Progenitor cell of endocrine pancreas (in vitro differentiated cells): ENCODE measurements around the gene ZFP1. TPM values are rescaled to one million over a fixed set of nuclear protein-coding genes. Genes with fewer than 3 reads are reported as not detected.

Source experiments
- DNase-seq: peaks from one replicate; pipeline ENCODE4 v3.0.0; 2021; ENCODE audit warnings: low spot score; ENCODE audit not compliant: unreplicated experiment
- H3K27ac Mint-ChIP-seq: 2 replicates; pipeline ENCODE4 v1.8.0; 2021; ENCODE audit warnings: mild to moderate bottlenecking, moderate library complexity, mixed read lengths
- H3K27me3 Mint-ChIP-seq: 2 replicates; pipeline ENCODE4 v1.8.0; 2021; ENCODE audit warnings: mixed read lengths
- H3K36me3 Mint-ChIP-seq: 2 replicates; pipeline ENCODE4 v1.8.0; 2022; ENCODE audit warnings: mixed read lengths; ENCODE audit not compliant: insufficient read depth
- H3K4me1 Mint-ChIP-seq: 2 replicates; pipeline ENCODE4 v1.8.0; 2021; ENCODE audit warnings: low read depth, mixed read lengths
- H3K4me3 Mint-ChIP-seq: 2 replicates; pipeline ENCODE4 v1.8.0; 2021; ENCODE audit warnings: low read depth, mild to moderate bottlenecking, moderate library complexity, mixed read lengths
- H3K9me3 Mint-ChIP-seq: 2 replicates; pipeline ENCODE4 v1.8.0; 2021; ENCODE audit warnings: low read depth, mixed read lengths
- total RNA-seq: library from RNA; stranded (reverse); gene quantifications from 2 replicates; pipeline ENCODE4 v1.2.1, GENCODE V29; 2021
- TF ChIP-seq, protein P1 (sequence below): fragments of 200-600 bp; sonication (generic); IDR thresholded peaks from one replicate; pipeline ENCODE4 v1.5.0; 2021; ENCODE audit warnings: antibody characterized with exemption, mild to moderate bottlenecking; ENCODE audit not compliant: unreplicated experiment

The ZFP1 gene
- total RNA-seq, 1 donor from 2014 or later, result 17.5 TPM

DNA sequence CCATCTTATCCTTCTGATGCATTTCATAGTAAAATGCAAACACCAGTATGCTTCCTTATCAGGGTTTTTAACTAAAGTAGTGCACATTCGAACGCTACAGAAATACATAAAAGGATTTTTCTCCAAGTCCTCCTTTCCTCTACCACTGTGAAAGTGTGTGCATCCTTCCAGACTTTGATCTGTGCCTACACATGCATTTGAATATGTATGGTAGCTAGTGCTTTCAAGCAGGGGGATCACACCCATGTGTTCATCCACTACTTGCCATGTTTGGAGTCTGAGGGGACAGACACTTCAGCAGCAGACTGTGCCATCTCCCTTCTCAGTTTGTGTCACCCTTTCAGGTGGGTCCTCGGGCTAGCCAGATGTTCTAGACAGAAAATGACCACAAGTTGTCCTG lies 46.7 kb upstream of the ZFP1 start:
- no peak for DNase-seq
- Mint-ChIP-seq H3K4me1 (peaks cover 4% of the 10 kb centered on the region), H3K27me3 (no peaks in the 10 kb centered on the region), H3K9me3 (no peaks in the 10 kb centered on the region), H3K36me3 (peaks cover 17% of the 10 kb centered on the region), H3K4me3 (no peak overlapping the region), H3K27ac (peak overlapping the region; percentile 69)
- TF ChIP-seq, protein P1, sequence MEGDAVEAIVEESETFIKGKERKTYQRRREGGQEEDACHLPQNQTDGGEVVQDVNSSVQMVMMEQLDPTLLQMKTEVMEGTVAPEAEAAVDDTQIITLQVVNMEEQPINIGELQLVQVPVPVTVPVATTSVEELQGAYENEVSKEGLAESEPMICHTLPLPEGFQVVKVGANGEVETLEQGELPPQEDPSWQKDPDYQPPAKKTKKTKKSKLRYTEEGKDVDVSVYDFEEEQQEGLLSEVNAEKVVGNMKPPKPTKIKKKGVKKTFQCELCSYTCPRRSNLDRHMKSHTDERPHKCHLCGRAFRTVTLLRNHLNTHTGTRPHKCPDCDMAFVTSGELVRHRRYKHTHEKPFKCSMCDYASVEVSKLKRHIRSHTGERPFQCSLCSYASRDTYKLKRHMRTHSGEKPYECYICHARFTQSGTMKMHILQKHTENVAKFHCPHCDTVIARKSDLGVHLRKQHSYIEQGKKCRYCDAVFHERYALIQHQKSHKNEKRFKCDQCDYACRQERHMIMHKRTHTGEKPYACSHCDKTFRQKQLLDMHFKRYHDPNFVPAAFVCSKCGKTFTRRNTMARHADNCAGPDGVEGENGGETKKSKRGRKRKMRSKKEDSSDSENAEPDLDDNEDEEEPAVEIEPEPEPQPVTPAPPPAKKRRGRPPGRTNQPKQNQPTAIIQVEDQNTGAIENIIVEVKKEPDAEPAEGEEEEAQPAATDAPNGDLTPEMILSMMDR, result no peak

DNA sequence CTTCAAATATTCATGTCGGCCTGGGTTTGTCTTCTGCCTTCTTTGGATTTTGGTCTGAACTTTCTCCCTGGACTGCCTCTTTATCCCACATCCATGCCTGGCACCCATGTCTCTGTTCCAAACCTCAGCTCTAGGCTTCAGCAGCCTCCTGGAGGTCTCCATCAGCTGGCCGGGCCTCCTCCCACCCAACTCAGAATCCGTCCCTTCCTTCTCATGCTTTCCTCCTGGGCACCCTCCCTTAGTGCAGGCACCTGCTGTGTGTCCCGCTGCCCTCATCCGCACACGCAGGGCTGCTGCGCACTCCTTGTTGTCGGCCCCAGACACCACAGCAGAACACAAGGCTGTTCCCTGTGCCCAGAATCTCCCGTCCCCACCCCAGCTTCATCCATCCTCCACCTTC lies 45.7 kb upstream of the ZFP1 start:
- Mint-ChIP-seq H3K9me3 (no peaks in the 10 kb centered on the region), H3K4me1 (no peaks in the 10 kb centered on the region), H3K27ac (no peak overlapping the region), H3K4me3 (no peak overlapping the region), H3K36me3 (peaks cover 17% of the 10 kb centered on the region), H3K27me3 (no peaks in the 10 kb centered on the region)
- TF ChIP-seq, protein P1, result no peak
- DNase-seq, result no peak

DNA sequence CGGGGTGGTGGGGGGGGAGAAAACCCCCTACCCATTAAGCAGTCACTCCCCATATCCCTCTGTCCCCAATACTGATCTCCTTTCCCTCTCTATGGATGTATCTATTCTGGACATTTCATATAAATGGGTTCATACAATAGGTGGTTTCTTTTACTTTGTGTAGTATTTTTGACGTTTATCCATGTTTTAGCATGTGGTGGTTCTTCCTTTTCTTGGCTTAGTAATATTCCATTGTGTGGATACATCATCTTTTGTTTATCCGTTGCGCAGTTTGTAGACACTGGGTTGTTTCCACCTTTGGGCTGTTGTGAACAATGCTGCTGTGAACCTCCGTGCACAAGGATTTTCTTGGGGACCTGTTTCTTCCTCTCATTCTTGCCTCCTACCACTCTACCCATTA lies 44.3 kb upstream of the ZFP1 start:
- H3K27ac Mint-ChIP-seq, result no peak overlapping the region
- H3K36me3 Mint-ChIP-seq, result peaks cover 19% of the 10 kb centered on the region
- H3K9me3 Mint-ChIP-seq, result no peaks in the 10 kb centered on the region
- no peak overlapping the region for H3K4me3 Mint-ChIP-seq
- no peaks in the 10 kb centered on the region for H3K4me1 Mint-ChIP-seq
- DNase-seq, result no peak
- H3K27me3 Mint-ChIP-seq, result no peaks in the 10 kb centered on the region
- TF ChIP-seq, protein P1, result no peak

DNA sequence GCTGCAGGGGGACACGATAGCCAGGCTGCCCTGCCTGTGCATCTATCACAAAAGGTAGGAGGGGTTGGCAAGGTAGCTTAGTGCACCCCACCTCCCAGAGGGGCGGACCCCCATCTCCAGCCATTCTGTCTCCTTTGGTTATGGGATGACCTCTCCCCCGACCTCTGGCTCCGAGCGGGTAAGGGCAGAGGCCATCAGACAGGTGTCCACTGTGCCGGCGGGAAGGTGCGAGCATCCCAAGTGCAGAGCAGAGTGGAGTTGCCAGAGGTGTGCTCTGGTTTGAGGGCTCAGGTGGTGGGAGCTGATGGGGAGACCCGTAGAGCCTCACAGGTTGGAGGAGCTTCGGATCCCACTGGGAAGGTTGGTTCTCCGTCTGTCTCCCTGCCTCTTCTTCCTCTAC lies 43.5 kb upstream of the ZFP1 start:
- H3K27ac Mint-ChIP-seq, result no peak overlapping the region
- H3K4me3 Mint-ChIP-seq, result no peak overlapping the region
- peaks cover 19% of the 10 kb centered on the region for H3K36me3 Mint-ChIP-seq
- DNase-seq, result no peak
- no peaks in the 10 kb centered on the region for H3K9me3 Mint-ChIP-seq
- H3K4me1 Mint-ChIP-seq, result no peaks in the 10 kb centered on the region
- TF ChIP-seq, protein P1, result no peak
- no peaks in the 10 kb centered on the region for H3K27me3 Mint-ChIP-seq

DNA sequence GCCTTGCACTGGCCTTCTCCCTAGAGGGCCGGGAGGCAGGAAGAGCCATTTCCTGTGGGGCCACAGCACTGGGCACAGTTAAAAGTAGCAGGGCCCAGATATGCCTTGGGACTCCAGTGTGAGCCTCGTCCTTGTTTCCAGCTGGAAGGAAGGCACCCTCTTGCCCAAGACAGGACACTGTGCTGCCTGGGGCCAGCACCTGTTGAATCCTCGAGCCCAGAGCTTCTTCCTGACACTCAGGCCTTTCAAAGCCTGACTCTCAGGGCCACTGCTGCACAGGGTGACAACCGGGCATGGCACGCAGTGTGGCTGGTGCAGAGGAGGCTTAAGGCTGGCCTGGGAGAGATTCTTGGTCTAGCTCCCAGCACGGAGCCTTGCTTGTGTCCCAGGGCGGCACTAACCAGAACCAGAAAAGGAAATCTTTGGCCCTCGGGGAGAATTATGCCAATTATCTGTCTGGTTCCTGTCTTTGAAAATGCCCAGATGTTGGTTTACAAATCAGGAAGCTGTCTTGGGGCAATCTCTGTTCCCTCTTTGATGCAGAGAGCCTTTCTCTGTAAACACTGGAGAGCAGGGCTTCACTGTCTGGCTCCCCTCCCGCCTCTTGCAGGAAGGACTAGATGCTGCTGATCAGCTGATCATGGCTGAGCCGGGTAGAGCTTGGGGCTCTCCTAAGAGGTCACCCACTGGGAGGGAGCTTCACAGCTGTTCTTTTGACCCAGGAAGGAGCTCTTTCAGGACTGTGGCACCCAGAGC lies 42.8 kb upstream of the ZFP1 start:
- Mint-ChIP-seq H3K9me3 (no peaks in the 10 kb centered on the region), H3K4me3 (no peak overlapping the region), H3K36me3 (peaks cover 19% of the 10 kb centered on the region), H3K27ac (no peak overlapping the region), H3K27me3 (no peaks in the 10 kb centered on the region), H3K4me1 (peaks cover under 1% of the 10 kb centered on the region)
- DNase-seq, result no peak
- TF ChIP-seq, protein P1, result no peak
